ENCODE measurements around the gene ASCC3.
A peak's percentile ranks its signal among the peaks of the same experiment; 100 is the strongest.

The ASCC3 gene

DNA sequence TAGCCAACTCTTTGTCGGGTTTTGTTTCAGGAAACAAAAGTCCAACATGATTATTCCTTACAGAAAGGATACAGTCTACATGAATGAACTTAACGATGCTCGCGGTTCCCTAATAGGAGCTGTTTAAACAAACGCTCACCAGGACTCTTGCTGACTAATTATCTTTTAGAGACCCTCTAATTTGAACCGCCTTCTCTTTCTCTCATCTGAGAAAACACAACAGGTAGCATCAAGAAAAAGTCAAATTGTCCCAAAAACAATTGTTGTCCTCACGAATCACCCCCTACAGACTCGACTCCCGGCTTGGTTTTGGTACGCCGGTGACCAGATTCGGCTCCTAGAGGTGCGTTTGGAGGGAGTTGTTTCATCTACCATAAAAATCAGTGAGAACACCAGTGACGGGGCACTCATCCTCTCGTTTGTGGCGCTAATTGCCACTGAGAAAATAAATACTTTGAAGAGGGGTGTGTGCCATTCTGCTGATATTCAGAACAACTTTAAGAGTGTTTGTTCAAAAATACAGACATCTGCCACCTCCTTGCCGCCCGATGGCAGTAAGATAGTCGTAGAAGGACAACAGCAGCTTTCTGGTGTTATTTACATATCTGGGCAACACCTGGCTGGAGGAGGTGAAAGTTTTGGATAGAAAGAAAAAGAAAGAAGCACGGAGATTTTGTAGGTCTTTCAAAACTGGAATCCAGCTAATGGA lies 415.3 kb downstream of the ASCC3 start:
- peak overlapping the region; percentile 93 for H3K4me2 ChIP-seq (ENCODE audit: low read length)
- peaks cover 5% of the 10 kb centered on the region for H3K4me1 ChIP-seq (ENCODE audit: control insufficient read depth, insufficient read depth, low read length)
- H3K4me3 ChIP-seq (ENCODE audit: low read length): peak overlapping the region; percentile 80
- no peaks in the 10 kb centered on the region for H3K9me3 ChIP-seq (replicated peaks; ENCODE audit: low read length)
- no peaks in the 10 kb centered on the region for H3K27me3 ChIP-seq (ENCODE audit: control insufficient read depth, insufficient read depth, low read length)
- H3K9ac ChIP-seq (ENCODE audit: low read depth, low read length): peak overlapping the region; percentile 92
- H3K36me3 ChIP-seq (ENCODE audit: insufficient read depth, low read length): no peaks in the 10 kb centered on the region

DNA sequence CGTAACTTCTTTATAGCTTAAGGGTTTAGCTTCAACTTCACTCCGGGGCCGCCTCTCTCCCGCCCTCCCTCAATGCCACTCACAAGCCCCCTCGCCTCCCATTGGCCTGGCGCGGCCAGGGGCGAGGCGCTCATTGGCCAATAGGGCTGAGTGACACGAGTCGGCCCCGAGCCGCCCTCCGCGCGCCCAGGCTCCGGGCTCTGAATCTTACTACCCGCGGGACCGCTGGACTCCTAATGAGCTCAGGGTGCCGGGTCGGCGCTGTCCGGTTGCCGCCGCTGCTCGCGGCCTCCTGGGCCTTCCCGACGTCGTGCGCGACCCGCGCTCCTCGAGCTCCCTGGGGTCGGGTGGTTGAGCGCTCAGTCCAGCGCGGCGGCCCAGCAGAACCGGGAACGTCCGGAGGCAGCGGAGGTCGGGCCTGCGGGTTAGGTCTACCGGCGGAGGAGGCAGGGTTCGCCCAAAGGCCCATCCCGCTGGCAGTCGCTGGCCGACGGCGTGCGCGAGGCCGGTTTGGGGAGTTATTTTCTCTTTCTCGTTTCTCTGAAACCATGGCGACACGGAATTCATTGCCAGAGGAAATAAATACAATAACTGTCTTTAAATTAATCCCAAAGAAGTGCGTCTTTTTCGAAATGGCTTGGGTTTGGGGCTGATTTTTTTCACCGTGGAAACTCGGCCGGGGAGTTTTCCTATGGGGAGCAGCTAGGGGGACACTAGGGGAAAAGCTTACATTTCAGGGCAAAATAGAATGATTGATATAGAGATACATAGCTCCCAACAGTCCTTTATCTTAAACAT lies 416.0 kb downstream of the ASCC3 start, which contains the start of gene SIM1:
Gene SIM1 (minus strand): TSS at position 19 of the 798 bp plus-strand sequence. CDS start 1,453 bp downstream, outside the sequence.
- H3K4me1 ChIP-seq (ENCODE audit: control insufficient read depth, insufficient read depth, low read length): peaks cover 5% of the 10 kb centered on the region
- no peaks in the 10 kb centered on the region for H3K9me3 ChIP-seq (replicated peaks; ENCODE audit: low read length)
- H3K4me2 ChIP-seq (ENCODE audit: low read length): peak within 1 kb of the TSS; percentile 93
- H3K4me3 ChIP-seq (ENCODE audit: low read length): peak within 1 kb of the TSS; percentile 80
- H3K36me3 ChIP-seq (ENCODE audit: insufficient read depth, low read length): no peaks in the 10 kb centered on the region
- H3K9ac ChIP-seq (ENCODE audit: low read depth, low read length): peak within 1 kb of the TSS; percentile 92
- H3K27me3 ChIP-seq (ENCODE audit: control insufficient read depth, insufficient read depth, low read length): no peaks in the 10 kb centered on the region

DNA sequence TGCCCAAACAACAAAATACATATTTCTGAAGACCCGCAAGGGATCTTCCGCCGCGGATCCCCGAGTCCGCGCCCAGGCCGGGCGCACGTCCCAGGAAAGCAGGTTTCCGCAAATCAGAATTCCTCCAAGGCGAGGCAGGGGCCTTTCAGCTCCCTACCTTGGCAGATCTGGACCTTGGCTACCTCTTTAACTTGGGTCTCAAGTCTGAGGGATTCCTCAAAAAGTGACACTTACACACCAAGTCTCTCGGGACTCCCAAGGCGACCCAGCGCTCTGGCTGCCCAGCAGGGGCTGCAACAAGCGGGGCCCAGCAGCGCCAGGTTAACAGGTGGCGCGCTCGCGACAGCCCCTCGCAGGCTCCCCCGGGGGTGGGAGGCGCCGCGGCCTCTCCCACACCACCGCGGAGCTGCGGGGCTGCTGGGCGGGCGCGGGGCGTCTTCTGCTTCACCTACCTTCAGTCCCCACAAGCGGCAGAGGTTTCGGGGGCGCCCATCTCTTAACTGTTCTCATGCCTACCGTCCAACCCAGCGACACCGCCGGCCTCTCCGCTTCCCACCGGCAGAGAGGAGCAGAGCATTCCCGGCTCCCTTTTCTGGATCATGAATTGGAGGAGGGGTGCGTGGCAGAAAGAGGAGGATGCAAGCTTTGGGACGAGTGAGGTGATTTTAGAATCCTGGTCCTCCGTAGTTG lies 416.8 kb downstream of the ASCC3 start:
- H3K27me3 ChIP-seq (ENCODE audit: control insufficient read depth, insufficient read depth, low read length): no peaks in the 10 kb centered on the region
- peak overlapping the region; percentile 92 for H3K9ac ChIP-seq (ENCODE audit: low read depth, low read length)
- H3K9me3 ChIP-seq (replicated peaks; ENCODE audit: low read length): no peaks in the 10 kb centered on the region
- peak overlapping the region; percentile 80 for H3K4me3 ChIP-seq (ENCODE audit: low read length)
- H3K4me1 ChIP-seq (ENCODE audit: control insufficient read depth, insufficient read depth, low read length): peaks cover 13% of the 10 kb centered on the region
- peak overlapping the region; percentile 93 for H3K4me2 ChIP-seq (ENCODE audit: low read length)
- H3K36me3 ChIP-seq (ENCODE audit: insufficient read depth, low read length): no peaks in the 10 kb centered on the region

- Histone ChIP-seq H3K4me2 (ENCODE audit: low read length) (peak overlapping the region; percentile 93), H3K27me3 (ENCODE audit: control insufficient read depth, insufficient read depth, low read length) (no peaks in the 10 kb centered on the region), H3K4me1 (ENCODE audit: control insufficient read depth, insufficient read depth, low read length) (peaks cover 18% of the 10 kb centered on the region), H3K9me3 (replicated peaks; ENCODE audit: low read length) (no peaks in the 10 kb centered on the region), H3K36me3 (ENCODE audit: insufficient read depth, low read length) (no peaks in the 10 kb centered on the region), H3K9ac (ENCODE audit: low read depth, low read length) (peak overlapping the region; percentile 92), H3K4me3 (ENCODE audit: low read length) (peak overlapping the region; percentile 80)
Measured at GRCh38 chr6:100463630-100464161, 417.4 kb downstream of the ASCC3 start.

- Histone ChIP-seq H3K4me3 (ENCODE audit: low read length) (peak overlapping the region; percentile 80), H3K9ac (ENCODE audit: low read depth, low read length) (peak overlapping the region; percentile 92), H3K27me3 (ENCODE audit: control insufficient read depth, insufficient read depth, low read length) (no peaks in the 10 kb centered on the region), H3K4me1 (ENCODE audit: control insufficient read depth, insufficient read depth, low read length) (peaks cover 26% of the 10 kb centered on the region), H3K4me2 (ENCODE audit: low read length) (peak overlapping the region; percentile 93), H3K36me3 (ENCODE audit: insufficient read depth, low read length) (no peaks in the 10 kb centered on the region), H3K9me3 (replicated peaks; ENCODE audit: low read length) (no peaks in the 10 kb centered on the region)
Measured at GRCh38 chr6:100462706-100463629, 418.2 kb downstream of the ASCC3 start.

DNA sequence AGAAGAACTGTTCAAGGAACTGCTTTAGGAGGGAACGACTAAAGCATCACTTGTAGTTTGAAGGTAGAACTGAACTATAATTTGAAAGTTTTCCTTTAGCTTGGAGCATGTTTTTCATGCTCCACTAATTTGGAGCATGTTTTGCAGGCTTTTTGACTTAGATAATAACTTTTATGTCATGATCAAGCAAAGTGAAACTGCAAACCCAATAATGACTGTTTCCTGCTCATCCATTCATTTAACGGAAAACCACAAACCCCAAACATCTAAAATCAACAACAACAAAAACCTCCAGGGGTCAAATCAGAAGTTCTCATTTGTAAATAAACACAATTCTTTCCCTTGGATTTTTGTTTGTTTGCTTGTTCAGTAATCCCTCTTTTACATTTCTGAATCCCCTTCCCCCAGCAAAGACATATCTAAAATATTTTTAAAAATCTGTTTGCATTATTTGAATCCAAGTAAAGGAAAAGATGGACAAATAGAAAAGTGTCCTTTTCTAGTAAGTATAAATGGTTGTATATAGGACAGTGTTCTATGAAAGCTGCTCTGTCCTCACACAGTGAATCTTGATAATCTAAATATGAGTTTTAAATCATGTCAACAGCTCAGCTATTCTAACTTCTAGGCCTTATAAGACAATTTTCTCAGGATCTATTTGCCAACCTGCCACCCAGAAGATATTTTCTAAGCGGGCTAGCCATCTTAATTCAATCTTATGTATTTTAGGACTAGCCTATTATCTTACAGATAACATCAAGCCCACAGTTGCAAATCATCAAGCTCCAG lies 419.0 kb downstream of the ASCC3 start:
- Histone ChIP-seq H3K36me3 (ENCODE audit: insufficient read depth, low read length) (no peaks in the 10 kb centered on the region), H3K4me2 (ENCODE audit: low read length) (peak overlapping the region; percentile 93), H3K4me3 (ENCODE audit: low read length) (peak overlapping the region; percentile 80), H3K9ac (ENCODE audit: low read depth, low read length) (peak overlapping the region; percentile 92), H3K27me3 (ENCODE audit: control insufficient read depth, insufficient read depth, low read length) (no peaks in the 10 kb centered on the region), H3K9me3 (replicated peaks; ENCODE audit: low read length) (no peaks in the 10 kb centered on the region), H3K4me1 (ENCODE audit: control insufficient read depth, insufficient read depth, low read length) (peaks cover 28% of the 10 kb centered on the region)

GRCh38 chr6:100461278-100461916 lies 419.7 kb downstream of the ASCC3 start:
- no peaks in the 10 kb centered on the region for H3K27me3 ChIP-seq (ENCODE audit: control insufficient read depth, insufficient read depth, low read length)
- H3K36me3 ChIP-seq (ENCODE audit: insufficient read depth, low read length): no peaks in the 10 kb centered on the region
- peak overlapping the region; percentile 80 for H3K4me3 ChIP-seq (ENCODE audit: low read length)
- peak overlapping the region; percentile 93 for H3K4me2 ChIP-seq (ENCODE audit: low read length)
- peak overlapping the region; percentile 92 for H3K9ac ChIP-seq (ENCODE audit: low read depth, low read length)
- no peaks in the 10 kb centered on the region for H3K9me3 ChIP-seq (replicated peaks; ENCODE audit: low read length)
- H3K4me1 ChIP-seq (ENCODE audit: control insufficient read depth, insufficient read depth, low read length): peaks cover 27% of the 10 kb centered on the region

- Histone ChIP-seq H3K4me3 (ENCODE audit: low read length) (peak overlapping the region; percentile 80), H3K9ac (ENCODE audit: low read depth, low read length) (peak overlapping the region; percentile 92), H3K27me3 (ENCODE audit: control insufficient read depth, insufficient read depth, low read length) (no peaks in the 10 kb centered on the region), H3K4me2 (ENCODE audit: low read length) (peak overlapping the region; percentile 93), H3K36me3 (ENCODE audit: insufficient read depth, low read length) (no peaks in the 10 kb centered on the region), H3K9me3 (replicated peaks; ENCODE audit: low read length) (no peaks in the 10 kb centered on the region), H3K4me1 (ENCODE audit: control insufficient read depth, insufficient read depth, low read length) (peaks cover 23% of the 10 kb centered on the region)
Measured at GRCh38 chr6:100460650-100461204, 420.4 kb downstream of the ASCC3 start.

- no peaks in the 10 kb centered on the region for H3K27me3 ChIP-seq (ENCODE audit: control insufficient read depth, insufficient read depth, low read length)
- H3K9ac ChIP-seq (ENCODE audit: low read depth, low read length): no peak overlapping the region
- H3K4me2 ChIP-seq (ENCODE audit: low read length): peak overlapping the region; percentile 78
- no peaks in the 10 kb centered on the region for H3K9me3 ChIP-seq (replicated peaks; ENCODE audit: low read length)
- H3K4me3 ChIP-seq (ENCODE audit: low read length): no peak overlapping the region
- peaks cover 23% of the 10 kb centered on the region for H3K4me1 ChIP-seq (ENCODE audit: control insufficient read depth, insufficient read depth, low read length)
- no peaks in the 10 kb centered on the region for H3K36me3 ChIP-seq (ENCODE audit: insufficient read depth, low read length)
Measured at GRCh38 chr6:100459592-100460184, 421.4 kb downstream of the ASCC3 start.
